SHP77 treated with DMSO at 0.1 percent for 48 hours (cell line): ENCODE measurements around the gene TWIST2.
A peak's percentile ranks its signal among the peaks of the same experiment; 100 is the strongest.

Source experiments
- DNase-seq: peaks from one replicate; lab custom pipeline; 2025; lab: John Stamatoyannopoulos, UW

Gene TWIST2

GRCh38 chr2:238906254-238906935 is 58.5 kb downstream of the TWIST2 start:
- no peak for DNase-seq

- no peak for DNase-seq
These were observed 59.2 kb downstream of the TWIST2 start for GRCh38 chr2:238906936-238907716.

DNA sequence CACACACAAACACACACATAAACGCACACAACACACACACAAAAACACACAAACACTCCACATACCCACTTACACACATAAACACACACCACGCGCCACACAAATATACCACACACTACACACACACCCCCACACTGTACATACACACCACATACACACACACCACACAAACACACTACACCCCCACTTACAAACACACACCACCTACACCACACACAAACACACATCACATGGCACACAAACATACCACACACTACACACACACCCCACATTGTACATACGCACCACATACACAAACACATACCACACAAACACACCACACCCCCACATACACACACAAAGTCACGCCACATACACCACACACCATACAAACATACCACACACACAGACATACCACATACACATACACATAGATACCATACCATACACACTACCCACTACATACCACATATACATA is 59.9 kb downstream of the TWIST2 start:
- no peak for DNase-seq

DNA sequence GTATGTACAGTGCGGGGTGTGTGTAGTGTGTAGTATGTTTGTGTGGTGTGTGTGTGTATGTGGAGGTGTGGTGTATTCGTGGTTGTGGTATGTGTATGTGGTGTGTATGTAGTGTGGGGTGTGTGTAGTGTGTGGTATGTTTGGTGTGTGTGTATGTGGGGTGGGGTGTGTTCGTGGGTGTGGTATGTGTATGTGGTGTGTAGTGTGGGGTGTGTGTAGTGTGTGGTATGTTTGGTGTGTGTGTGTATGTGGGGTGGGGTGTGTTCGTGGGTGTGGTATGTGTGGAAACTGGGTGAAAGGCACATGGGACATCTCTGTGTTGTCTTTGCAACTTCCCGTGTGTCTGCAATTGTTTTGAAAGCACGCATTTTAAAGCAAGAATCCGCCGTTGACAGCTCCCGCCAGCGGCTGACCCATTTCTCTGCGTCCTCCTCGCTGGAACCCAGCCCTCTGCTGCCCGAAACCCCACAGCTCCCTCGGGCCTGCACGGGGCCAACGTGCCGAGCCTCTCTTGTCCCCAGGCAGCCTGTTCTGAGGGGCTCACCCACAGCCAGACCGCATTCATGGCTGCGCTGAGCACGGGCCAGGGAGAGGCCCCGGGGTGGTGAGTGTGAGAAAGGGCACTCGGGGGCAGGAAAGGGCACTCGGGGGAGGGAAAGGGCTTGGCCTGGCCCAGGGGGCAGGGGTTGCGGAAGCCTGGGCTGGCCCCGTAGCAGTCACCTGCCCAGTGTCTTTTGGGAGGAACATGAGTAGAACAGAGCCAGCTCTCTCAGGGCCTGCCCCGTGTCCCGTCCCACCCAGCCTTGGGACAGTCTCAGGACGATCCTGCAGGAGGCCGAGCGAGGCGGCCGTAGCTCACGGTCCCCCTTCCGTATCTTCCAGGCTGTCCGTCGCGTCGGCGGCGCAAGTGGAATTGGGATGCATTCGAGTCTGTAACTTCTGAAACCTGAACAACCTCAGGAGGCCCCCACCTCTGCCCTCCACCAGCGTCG is 61.4 kb downstream of the TWIST2 start:
- DNase-seq = no peak

- peak; percentile 16 for DNase-seq
These were observed 63.0 kb downstream of the TWIST2 start for GRCh38 chr2:238910751-238911351.

- no peak for DNase-seq
These were observed 63.7 kb downstream of the TWIST2 start for GRCh38 chr2:238911376-238912227.

- DNase-seq = no peak
These were observed 64.5 kb downstream of the TWIST2 start for GRCh38 chr2:238912228-238912915.

- no peak for DNase-seq
These were observed 65.3 kb downstream of the TWIST2 start for GRCh38 chr2:238912916-238913875.

DNA sequence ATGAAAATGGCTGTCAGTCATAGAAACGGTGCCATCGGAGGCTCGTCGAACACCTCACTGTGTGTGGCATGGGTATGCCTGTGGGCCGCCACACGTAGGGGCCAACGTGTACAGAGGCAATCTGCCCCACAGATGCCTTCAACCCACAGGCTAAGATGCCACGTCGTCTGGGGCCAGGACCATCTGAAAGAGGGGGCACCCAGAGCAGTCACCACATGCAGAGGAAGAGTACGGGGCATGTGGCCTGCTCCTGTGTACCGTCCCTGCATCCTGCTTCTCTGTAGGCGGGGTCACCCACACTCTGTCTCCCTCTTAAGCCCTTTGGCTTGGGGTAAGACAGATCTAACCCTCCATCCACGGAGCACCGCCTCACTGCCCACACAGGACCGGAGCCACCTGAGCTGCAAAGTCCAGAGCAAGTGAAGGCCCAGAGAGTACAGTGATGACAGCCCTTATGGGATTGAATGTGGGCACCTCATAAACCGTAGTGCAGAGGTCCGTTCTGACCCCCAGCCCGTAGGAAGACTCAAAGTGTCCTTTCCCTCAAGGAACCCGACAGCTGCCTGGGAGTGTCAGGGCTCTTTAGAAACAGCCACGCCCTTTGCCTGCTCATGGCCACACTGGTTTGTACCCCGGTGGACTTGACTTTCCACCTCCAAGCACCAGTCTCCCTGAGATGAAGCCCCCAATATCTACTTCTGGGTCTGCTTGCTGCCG is 66.2 kb downstream of the TWIST2 start:
- DNase-seq = no peak

DNA sequence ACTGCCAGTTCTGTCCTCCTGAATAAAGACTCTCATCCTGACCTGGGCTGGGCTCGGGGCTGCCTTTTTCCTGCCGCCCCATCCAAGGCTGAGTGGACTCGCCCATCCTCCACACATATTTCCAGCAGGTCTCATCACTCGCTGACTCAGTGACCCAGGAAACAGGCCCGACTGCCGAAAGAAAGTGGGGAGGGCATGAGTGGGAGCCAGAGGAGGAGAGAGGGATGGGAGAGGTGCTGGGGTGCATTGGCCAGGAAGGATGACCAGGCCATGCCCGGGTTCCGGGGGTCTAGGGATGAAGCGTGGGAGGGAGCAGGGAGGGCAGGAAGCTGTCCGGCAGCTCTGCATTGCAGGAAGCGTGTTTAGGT is 66.7 kb downstream of the TWIST2 start:
- DNase-seq = no peak

DNA sequence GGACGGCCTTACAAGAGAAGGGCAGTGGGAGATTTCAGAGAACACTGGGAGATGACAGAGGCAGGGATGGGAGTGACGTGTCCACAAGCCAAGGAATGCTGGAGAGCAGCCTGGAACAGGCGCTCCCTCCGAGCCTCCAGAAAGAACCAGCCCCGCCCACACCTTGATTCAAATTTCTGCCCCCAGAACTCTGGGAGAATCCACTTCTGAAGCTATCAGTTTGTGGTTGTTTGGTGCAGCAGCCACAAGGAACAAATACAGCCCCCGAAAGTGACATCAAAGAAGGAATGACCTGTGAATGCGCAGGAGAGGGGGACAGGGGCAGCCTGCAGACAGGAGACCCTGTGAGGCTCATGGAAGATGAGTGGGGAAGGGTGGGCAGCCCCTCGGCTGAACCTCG is 67.3 kb downstream of the TWIST2 start:
- no peak for DNase-seq

DNA sequence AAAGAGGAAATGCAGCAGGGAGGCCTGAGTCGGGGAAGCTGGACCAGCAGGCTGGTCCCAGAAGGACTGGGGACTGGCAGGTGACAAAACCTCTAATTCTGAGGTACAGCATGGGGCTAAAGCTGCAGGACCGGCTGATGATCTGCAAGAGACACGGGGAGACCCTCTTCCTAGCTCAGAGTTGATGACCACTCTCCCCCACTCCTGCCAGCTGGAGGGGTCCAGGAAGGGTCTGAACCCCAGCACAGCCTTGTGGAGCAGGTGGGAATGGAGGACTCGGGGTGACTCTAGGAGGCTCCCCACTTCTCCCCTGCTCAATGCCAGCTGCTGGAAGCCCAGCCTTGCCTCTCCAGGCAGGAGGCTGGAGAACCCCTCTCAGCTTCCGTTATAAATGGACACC is 67.7 kb downstream of the TWIST2 start:
- no peak for DNase-seq

DNA sequence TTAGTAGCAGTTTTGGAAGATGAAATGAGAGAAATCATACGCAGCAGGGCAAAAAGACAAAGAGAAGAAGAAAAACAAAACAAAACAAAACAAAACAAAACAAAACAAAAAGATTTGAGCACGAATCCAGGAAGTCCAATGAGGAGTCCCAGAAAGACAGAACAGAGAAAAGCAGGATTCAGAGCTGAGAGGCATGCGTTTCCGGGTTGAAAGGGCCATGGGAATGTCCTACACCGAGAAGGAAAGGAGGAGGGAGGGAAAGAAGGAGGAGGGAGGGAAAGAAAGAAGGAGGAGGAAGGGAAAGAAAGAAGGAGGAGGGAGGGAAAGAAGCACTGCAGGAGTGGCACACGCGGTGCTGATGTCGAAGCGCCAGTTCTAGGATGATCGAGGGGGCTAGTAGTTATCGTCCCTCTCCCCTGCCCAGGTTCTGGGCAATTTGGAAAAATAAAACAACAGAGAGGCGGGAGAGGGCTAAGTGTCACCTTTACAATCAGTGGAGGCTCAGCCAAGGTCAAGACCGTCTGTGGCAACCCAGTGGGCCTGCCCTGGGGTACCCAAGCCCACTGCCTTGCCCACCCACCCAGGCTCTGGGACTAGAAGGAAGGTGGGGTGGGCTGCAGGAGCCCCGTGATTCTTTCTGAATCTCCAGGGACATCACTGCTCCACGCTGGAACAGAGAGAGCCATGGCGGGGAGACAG is 68.4 kb downstream of the TWIST2 start:
- DNase-seq = no peak

GRCh38 chr2:238916875-238917590 is 69.1 kb downstream of the TWIST2 start:
- no peak for DNase-seq

- no peak for DNase-seq
These were observed 71.4 kb downstream of the TWIST2 start for GRCh38 chr2:238919307-238919706.

DNA sequence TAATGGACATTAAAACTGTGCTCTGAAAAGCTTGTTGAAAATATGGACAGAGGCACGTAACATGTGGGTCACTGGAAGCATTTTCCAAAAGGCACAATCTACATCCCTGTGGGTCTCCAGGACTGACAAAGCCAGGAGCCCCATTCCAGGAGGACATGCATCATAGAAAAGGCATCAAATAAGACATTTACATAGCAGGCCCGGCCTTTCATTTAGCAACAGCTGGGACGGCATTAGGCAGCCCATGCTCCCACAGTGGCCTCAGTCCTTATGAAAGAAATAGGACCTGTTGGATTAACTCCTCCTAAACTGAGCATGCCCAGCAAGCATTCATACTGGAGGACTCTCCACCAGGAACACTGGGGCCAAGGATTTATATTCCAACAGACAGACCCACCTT is 72.2 kb downstream of the TWIST2 start:
- DNase-seq = no peak

GRCh38 chr2:238920601-238921001 is 72.7 kb downstream of the TWIST2 start:
- DNase-seq = no peak
